Measurements from ENCODE around the gene PRPF6.

DNA sequence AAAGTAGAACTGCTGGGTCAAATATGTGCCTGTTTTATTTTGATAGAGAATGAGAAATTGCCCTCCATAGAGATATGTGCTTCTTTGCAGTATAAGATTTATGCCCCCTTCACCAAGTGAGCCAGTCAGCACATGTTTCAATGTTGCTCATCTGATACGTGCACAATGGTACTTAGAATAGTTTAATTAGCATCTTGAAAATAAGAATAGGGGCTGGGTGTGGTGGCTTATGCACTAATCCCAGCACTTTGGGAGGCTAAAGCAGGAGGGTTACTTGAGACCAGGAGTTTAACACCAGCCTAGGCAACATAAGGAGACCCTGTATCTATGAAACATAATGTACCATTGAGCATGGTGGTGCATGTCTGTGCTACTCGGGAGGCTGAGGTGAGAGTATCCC lies 34.7 kb downstream of the PRPF6 start:
- TF ChIP-seq, protein P1, sequence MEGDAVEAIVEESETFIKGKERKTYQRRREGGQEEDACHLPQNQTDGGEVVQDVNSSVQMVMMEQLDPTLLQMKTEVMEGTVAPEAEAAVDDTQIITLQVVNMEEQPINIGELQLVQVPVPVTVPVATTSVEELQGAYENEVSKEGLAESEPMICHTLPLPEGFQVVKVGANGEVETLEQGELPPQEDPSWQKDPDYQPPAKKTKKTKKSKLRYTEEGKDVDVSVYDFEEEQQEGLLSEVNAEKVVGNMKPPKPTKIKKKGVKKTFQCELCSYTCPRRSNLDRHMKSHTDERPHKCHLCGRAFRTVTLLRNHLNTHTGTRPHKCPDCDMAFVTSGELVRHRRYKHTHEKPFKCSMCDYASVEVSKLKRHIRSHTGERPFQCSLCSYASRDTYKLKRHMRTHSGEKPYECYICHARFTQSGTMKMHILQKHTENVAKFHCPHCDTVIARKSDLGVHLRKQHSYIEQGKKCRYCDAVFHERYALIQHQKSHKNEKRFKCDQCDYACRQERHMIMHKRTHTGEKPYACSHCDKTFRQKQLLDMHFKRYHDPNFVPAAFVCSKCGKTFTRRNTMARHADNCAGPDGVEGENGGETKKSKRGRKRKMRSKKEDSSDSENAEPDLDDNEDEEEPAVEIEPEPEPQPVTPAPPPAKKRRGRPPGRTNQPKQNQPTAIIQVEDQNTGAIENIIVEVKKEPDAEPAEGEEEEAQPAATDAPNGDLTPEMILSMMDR (IDR thresholded peaks at IDR 0.05; ENCODE audit: insufficient read depth, low read depth, low read length) = no peak
- no peak for TF ChIP-seq EZH2 (IDR thresholded peaks at IDR 0.05; ENCODE audit: insufficient read depth, low read length)
